MV-4-11 (cell line): ENCODE results near the gene CCNI.

ENCODE experiments used
- DNase-seq: peaks from one replicate; lab custom pipeline; 2025; lab: John Stamatoyannopoulos, UW

Gene CCNI

DNA sequence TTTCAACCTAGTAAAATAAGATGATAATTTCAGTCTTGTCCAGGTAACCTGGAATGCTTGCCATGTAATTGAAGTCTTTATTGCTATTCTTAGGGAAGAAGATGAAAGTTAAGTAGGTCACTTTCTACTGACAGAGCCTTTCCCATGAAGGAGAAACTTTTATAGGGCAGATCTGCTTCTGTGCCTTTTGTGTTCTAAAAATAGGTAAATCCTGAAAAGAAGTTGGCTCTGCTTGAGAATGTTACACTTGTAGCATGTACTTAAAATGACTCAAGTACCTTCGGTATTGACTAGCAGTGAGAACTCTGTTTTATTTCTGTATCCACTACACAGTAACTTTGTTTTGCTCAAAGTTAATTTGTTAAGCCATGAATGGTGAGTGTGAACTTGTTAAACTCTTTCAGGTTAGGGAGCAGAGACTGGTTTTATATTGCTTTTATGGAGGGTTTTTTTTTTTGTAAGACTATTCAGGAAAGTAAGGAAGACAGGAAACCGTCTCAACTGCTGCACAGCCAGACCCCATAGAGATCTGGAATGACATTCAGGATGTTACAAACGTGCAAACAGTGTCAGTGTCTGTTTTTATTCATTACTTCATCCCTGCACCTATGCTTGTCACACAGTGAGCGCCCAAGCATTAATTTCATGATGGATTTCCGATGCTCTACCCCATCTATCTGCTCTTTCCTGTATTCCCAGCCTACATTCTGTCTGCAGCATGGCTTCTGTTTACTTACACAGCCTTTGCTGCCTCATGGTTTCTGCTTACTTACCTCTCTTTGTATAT lies 73.3 kb downstream of the CCNI start:
- DNase-seq: no peak

DNA sequence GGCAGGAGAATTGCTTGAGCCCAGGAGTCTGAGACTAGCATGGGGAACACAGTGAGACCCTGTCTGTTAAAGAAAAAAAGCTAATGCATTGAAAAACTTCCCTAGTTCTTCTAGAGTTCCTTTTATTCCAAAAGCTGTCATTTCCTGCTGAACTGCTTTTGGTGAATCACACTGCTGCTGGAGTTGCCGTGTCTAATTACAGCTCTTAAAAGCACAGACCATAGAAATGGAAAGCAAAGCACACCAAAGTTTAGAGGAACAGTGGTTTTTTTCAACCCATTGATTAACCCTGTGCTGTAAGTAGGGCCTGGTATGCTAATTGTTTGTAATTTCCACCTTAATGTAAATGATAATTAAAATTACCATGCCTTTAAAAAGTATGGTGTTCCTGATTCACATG lies 73.9 kb downstream of the CCNI start:
- DNase-seq: peak; percentile 43

DNA sequence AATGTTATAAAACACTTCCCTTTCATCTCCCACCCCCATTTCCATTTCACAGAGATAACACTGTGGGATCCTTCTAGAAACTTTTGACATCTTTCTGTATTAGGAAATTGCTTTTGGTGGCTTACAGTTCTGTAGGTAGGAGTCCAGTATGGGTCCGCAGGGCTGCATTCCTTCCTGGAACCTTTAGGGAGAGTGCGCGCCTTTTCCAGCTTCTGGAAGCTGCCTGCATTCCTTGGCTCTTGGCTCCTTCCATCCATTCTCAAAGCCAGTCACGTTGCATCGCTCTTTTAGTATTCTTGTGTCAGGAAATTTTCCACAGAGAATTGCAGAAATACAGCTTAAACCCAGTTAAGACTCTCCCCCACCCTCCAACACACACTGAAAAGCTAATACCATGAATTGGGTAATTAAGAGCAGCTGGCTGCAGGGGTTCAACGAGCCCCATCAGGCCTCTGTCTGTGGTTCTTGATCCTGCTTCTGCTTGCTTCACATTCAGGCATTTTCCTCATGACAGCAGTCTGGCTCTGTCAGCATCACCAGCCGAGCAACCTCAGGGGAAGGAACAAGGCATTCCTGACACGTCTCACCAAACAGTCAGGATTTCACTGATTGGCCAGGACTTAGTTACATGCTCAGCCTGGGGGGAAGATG lies 77.4 kb downstream of the CCNI start:
- no peak for DNase-seq

DNA sequence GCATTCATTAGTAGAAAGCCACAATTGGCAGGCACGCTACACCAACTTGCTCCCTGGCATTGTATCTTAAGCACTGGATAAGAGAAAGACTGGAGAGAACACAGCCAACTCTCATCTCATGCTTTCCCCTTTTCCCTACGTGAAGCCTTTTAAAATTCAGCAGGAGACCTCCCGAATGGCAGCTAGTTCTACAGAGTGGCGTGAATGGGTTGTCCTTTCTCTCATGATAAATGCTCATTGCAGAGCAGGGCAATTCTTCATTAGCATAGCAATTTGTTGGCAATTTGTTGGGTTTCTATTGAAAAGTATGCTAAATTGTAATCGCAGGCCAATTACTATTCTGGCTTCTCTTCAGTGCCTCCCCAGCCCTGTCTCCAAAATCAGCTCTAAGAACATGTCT lies 78.3 kb downstream of the CCNI start:
- no peak for DNase-seq
